GM21737 (cell line): ENCODE measurements around the gene RBFOX2.

ENCODE experiments used
- ATAC-seq: cut with Tn5 transposase; IDR thresholded peaks from one replicate; pipeline ENCODE4 v1.9.1; 2021; ENCODE audit warnings: mild to moderate bottlenecking, moderate library complexity; ENCODE audit not compliant: unreplicated experiment

RBFOX2 gene

DNA sequence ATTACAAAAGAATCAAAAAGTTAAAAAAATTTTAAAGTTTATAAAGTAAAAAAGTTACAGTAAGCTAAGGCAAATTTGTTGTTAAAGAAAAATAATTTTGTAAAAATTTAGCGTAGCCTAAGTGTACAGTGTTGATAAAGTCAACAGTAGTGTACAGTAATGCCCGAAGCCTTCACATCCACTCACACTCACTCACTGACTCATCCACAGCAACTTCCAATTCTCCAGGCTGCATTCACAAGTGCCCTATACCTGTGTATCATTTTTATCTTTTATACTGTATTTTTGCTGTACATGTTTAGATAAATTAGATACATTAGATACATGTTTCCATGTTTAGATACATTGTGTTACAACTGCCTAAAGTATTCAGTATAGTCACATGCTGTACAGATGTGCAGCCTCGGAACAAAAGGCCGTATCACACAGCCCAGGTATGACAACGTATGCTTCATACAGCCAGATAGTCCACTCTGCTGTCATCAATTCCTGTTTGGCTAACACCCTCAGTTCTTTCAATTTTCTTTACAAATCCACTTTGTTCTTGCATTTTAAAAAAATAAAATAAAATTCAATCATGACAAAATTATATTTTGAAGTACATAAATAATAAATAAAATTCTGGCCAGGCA lies 80.7 kb downstream of the RBFOX2 start:
- no peak for ATAC-seq

GRCh38 chr22:35944458-35944857 lies 84.2 kb downstream of the RBFOX2 start:
- no peak for ATAC-seq

DNA sequence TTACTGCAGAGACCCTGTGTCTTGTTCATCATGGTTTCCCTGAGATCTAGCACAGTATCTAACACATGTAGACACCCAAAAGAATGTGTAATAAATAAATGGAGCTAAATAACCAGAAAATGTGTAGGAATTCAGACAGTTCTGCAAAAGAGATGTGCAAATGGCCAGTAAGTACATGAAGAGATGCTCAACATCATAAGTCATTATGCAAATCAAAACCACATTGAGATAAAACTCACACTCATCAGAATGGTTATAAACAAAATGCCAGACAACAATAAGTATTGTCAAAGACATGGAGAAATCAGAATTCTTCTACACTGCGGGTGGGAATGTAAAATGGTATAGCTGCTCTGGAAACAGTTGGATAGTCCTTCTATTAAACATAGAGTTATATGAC lies 88.5 kb downstream of the RBFOX2 start:
- no peak for ATAC-seq

DNA sequence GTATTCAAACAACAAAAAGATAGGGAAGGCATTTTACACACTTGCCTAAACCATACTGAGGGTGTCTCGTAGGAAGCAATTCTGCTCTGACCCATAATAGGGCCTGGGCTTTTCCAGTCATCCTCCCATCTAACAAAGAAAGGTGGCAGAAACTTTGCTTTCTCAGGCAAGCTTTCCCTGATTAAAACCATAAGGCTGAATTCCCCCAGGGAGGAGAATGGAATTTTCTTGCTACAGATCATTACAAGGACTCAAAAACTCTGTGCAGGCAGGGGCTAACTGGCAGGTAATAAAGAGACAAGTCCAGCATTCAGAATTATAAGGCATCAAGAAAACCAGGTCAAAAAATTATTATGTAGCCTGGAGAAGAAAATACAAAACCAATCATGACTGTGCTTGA lies 90.4 kb downstream of the RBFOX2 start:
- ATAC-seq = no peak

GRCh38 chr22:35930933-35931332 lies 97.7 kb downstream of the RBFOX2 start:
- no peak for ATAC-seq

DNA sequence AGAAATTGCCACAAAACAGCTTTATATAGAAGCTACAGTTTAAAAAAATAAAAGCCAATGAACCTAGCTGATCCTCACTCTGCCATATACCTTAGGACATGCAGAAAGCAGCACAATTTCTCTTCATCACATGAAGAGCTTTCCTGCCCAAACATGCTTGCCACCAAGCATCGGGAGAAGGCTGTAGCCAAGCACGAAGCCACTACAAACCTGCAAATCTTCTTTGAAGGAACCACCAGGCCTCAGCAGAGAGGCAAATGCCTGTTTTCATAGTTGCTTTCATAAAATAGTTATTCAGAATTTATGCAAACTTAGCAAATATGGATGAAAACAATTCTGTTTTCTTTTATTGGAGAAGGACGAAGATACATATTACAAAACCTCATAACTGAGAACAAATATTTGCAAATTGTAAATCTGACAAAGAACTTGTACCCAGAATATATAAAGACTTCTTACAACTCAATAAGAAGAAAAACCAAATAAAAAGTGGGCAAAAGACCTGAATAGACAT lies 100.3 kb downstream of the RBFOX2 start:
- no peak for ATAC-seq

DNA sequence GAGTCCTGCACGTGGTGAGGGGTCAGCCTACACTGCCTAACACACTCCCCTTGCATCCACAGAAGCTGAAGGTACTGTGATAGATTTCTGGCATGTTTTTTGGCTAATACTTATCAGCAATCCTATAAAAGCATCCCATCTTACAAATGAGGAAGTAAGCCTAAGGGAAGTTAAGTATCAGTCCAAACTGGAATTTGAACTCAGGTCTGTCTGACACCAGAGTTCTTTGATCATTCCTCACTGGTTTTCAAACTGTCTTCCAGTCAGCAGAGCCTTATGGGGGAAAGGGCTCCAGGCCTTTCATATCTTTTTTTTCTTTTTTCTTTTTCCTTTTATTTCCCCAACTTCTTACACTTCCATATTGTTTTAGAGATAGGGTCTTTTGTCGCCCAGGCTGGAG lies 105.6 kb downstream of the RBFOX2 start:
- no peak for ATAC-seq

DNA sequence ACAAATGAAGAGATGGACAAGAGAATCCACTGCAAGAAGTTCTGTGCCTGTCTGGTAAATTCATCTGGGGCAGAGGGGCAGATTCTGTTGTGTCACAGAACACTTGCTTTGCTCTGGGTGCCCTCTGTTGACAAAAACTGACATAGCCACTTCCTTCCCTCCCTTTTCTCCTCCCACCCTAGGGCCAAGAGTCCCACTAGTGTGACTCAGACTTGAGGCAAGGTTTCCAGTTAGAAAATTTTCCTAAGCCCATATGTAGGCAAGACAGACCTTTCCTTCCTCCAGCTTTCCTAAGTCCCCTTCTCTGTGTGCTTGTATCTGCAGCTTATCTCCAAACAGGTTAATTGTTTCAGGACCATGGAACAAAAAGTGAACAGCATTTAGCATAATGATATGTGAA lies 106.8 kb downstream of the RBFOX2 start:
- no peak for ATAC-seq

DNA sequence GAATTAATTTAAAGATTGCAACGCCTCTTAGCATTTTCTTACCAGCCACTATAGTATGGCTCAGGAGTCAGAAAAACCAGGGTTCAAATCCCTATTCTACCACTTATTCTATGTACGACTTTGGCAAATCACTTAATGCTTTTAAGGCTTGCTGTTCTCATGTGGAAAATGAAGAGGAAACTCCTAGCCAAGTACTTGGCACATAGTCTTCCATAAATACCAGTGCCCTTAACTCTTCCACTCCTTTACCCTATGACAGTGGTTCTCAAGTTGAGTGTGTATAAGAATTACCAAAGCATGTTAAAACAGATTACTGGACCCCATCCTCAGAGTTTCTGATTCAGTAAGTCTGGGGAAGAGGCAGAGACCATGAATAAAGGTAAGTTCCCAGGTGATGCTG lies 107.6 kb downstream of the RBFOX2 start:
- no peak for ATAC-seq

- no peak for ATAC-seq
Observed at GRCh38 chr22:35919002-35919542, 109.6 kb downstream of the RBFOX2 start.

DNA sequence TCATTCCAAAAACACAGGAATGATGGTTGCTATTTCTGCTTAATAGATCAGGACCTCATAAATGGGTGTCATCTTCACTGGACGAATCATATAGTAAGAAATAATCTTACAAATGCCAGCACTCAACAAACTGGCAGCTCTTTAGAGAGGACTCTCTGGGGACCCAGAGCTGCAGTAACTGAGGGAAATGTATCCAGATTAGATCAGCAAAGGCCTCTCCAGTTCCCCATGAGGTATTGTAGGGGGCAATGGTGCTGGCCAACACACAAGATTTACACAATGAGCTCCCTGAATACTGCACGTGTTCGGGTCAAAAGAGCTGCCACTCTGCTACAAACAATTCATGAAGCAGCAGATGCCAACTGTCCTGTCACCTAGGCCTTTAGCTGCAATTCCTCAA lies 110.2 kb downstream of the RBFOX2 start:
- ATAC-seq = no peak

- ATAC-seq = no peak
Observed at GRCh38 chr22:35917651-35918050, 111.0 kb downstream of the RBFOX2 start.

DNA sequence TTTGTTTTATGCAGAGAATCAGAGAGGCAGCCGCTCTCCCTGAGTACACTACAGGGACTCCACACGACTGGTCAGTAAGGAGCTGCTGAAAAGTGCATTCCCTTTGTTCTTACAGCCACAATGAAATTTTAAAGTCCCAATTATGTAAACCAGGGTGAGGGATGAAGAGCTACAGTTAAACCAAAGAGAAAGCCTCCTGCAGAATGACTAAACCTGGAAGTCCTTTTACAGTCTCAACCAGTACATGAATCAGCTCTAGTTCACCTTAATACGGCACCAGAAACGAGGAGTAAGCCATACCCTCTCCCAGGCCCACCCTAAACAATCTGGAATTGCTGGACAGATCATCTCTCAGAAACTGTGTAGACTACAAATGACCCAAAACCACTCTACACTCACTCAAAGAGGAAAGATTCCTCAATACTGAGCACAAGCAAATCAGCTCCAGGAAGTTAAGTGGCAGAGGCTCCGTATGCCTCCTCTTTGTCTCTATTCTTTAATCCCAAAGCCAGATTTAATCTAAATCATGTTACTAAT lies 113.1 kb downstream of the RBFOX2 start:
- ATAC-seq = no peak

DNA sequence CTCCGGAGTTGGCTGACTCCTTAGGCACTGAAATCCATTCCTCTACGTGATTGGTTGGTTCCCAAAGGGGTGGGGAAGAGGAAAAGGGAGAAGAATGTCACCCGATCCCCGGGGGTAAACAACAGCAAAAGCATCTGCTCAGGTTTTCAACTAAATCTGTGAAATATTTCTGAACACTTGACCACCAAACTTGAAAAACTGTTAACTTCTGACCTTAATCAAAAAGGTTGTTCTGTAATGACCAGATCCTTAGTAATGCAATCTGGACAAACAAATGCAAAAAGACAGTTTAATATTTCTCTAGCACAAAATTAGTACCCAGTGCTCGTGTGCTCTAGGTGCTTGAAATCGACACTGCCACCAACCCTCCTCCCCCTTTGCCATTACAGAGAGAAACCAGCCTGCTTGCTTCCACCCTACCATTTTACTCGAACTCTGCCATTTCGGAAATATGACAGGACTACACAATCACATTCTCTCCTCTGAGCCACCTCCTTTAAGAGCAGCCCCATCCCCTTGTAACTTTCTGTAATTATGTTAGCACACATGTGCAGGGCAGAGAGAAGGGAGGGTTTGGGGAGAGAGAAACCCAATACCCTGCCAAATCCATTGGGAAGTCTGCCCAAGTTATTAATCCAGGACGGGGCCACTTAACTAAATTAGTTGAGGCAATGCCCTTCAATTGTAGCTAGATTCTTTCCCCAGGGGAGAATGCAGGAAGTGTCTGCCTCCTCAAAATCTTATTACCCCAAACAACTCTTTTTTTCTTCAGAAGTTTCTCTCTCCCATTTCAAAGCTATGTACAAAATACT lies 113.8 kb downstream of the RBFOX2 start:
- ATAC-seq = no peak

DNA sequence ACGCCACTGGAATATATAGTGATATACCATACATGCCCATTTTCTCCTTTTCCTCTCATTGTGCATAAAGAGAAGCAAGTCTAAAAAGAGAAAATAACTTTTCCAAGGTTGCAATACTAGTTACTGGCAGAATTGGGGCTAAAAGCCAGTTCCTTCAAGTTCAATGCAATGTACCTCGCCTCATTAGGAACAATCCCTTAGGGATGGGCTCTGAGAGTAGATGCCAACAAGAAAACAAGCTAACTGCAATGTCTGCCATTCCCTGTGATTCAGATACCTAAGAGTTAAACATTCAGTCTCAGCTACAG lies 114.3 kb downstream of the RBFOX2 start:
- no peak for ATAC-seq

DNA sequence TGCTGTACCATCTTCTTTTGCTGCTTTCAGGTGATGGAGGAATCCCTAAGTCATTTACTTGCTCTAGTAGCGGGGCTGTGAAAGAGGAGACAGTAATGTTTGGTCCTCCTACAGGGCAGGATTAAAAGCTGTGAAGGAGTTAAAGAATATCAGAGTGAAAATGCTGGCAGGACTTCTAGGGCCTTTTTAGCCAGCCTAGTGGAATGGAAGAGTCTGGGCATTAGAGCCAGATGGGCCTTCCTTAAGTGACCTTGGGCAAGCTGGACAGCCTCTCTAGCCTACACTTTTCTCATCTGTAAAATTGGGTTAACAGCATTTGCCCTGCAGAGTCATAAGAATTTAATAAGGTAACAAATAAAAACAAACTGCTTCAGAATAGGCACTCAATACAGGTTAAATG lies 114.7 kb downstream of the RBFOX2 start:
- no peak for ATAC-seq

DNA sequence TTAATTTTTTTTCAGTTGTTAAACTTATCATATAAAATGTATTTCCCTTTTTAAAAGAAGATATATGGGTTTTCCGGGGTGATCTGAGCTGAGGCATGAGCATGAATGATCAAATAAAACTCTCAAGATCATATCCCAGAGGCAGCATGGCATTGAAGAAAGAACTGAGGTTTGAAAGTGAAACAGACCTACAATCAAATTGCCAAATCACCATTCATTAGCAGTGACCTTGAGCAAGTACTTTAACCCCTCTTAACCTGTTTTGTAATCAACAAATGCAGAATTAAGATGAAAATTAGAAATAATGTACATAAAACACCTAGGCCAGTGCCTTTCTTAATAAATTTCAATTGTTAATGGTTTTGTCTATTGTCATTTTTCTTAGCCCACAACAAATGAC lies 116.0 kb downstream of the RBFOX2 start:
- ATAC-seq = no peak

GRCh38 chr22:35911877-35912276 lies 116.7 kb downstream of the RBFOX2 start:
- ATAC-seq = no peak

DNA sequence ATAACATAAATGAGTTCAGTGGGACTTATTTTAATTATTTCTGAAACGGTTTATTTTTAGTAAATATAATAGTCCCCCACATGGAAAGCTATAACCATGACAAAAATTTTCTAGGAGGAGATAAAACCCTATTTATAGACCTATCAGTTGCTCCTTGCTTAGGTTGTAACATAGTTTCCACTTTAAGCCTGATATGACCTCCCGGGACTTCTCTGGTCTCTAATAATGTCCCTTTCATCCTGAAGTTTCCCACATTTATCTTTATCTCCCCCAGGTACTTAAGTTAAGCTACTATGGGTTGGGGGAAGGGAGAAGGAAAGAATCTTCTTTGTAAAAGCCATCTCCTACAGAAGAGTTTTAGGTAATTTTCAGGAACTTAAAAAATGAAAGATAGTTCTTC lies 117.7 kb downstream of the RBFOX2 start:
- ATAC-seq = no peak

GRCh38 chr22:35910003-35910769 lies 118.4 kb downstream of the RBFOX2 start:
- ATAC-seq = no peak

- ATAC-seq = no peak
Observed at GRCh38 chr22:35905894-35906293, 122.7 kb downstream of the RBFOX2 start.
